ENCODE data around the gene ULK4. TPM values are rescaled to one million over a fixed set of nuclear protein-coding genes. Genes with fewer than 3 reads are reported as not detected.

The ULK4 gene
- total and polyA plus RNA-seq, 2 of the 8 experiments (the other 6 are each of a cell fraction or from before 2014, with no cell fraction given) = 3.0 to 10.8 TPM

- TF ChIP-seq, protein P1, sequence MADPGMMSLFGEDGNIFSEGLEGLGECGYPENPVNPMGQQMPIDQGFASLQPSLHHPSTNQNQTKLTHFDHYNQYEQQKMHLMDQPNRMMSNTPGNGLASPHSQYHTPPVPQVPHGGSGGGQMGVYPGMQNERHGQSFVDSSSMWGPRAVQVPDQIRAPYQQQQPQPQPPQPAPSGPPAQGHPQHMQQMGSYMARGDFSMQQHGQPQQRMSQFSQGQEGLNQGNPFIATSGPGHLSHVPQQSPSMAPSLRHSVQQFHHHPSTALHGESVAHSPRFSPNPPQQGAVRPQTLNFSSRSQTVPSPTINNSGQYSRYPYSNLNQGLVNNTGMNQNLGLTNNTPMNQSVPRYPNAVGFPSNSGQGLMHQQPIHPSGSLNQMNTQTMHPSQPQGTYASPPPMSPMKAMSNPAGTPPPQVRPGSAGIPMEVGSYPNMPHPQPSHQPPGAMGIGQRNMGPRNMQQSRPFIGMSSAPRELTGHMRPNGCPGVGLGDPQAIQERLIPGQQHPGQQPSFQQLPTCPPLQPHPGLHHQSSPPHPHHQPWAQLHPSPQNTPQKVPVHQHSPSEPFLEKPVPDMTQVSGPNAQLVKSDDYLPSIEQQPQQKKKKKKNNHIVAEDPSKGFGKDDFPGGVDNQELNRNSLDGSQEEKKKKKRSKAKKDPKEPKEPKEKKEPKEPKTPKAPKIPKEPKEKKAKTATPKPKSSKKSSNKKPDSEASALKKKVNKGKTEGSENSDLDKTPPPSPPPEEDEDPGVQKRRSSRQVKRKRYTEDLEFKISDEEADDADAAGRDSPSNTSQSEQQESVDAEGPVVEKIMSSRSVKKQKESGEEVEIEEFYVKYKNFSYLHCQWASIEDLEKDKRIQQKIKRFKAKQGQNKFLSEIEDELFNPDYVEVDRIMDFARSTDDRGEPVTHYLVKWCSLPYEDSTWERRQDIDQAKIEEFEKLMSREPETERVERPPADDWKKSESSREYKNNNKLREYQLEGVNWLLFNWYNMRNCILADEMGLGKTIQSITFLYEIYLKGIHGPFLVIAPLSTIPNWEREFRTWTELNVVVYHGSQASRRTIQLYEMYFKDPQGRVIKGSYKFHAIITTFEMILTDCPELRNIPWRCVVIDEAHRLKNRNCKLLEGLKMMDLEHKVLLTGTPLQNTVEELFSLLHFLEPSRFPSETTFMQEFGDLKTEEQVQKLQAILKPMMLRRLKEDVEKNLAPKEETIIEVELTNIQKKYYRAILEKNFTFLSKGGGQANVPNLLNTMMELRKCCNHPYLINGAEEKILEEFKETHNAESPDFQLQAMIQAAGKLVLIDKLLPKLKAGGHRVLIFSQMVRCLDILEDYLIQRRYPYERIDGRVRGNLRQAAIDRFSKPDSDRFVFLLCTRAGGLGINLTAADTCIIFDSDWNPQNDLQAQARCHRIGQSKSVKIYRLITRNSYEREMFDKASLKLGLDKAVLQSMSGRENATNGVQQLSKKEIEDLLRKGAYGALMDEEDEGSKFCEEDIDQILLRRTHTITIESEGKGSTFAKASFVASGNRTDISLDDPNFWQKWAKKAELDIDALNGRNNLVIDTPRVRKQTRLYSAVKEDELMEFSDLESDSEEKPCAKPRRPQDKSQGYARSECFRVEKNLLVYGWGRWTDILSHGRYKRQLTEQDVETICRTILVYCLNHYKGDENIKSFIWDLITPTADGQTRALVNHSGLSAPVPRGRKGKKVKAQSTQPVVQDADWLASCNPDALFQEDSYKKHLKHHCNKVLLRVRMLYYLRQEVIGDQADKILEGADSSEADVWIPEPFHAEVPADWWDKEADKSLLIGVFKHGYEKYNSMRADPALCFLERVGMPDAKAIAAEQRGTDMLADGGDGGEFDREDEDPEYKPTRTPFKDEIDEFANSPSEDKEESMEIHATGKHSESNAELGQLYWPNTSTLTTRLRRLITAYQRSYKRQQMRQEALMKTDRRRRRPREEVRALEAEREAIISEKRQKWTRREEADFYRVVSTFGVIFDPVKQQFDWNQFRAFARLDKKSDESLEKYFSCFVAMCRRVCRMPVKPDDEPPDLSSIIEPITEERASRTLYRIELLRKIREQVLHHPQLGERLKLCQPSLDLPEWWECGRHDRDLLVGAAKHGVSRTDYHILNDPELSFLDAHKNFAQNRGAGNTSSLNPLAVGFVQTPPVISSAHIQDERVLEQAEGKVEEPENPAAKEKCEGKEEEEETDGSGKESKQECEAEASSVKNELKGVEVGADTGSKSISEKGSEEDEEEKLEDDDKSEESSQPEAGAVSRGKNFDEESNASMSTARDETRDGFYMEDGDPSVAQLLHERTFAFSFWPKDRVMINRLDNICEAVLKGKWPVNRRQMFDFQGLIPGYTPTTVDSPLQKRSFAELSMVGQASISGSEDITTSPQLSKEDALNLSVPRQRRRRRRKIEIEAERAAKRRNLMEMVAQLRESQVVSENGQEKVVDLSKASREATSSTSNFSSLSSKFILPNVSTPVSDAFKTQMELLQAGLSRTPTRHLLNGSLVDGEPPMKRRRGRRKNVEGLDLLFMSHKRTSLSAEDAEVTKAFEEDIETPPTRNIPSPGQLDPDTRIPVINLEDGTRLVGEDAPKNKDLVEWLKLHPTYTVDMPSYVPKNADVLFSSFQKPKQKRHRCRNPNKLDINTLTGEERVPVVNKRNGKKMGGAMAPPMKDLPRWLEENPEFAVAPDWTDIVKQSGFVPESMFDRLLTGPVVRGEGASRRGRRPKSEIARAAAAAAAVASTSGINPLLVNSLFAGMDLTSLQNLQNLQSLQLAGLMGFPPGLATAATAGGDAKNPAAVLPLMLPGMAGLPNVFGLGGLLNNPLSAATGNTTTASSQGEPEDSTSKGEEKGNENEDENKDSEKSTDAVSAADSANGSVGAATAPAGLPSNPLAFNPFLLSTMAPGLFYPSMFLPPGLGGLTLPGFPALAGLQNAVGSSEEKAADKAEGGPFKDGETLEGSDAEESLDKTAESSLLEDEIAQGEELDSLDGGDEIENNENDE (IDR thresholded peaks at IDR 0.05; ENCODE audit: insufficient replicate concordance, low read length) = no peak
- peak in 1 of 2 experiments; percentile 50; a peak in 2 of 4 replicates for TF ChIP-seq SIN3A (conservative IDR thresholded peaks at IDR 0.05 in 1 of 2, IDR thresholded peaks at IDR 0.05 in 1 of 2; ENCODE audit: low read depth in 1 of 2, low read length in 2 of 2)
- 0 out of 3 replicates have a peak, but pooled peaks of 1 of the 2 experiments have one; percentile 12 for TF ChIP-seq POLR2A (IDR thresholded peaks at IDR 0.05; ENCODE audit: control extremely low read depth in 1 of 2, low read depth in 2 of 2, low read length in 2 of 2)
Observed at GRCh38 chr3:41199866-41200668, 761.8 kb downstream of the ULK4 start (continued).

Data from H1 (cell line).